Motor neuron (in vitro differentiated cells): Measurements from ENCODE around the gene SLC29A1. TPM values are rescaled to one million over a fixed set of nuclear protein-coding genes. Genes with fewer than 3 reads are reported as not detected.
"Not testable (repeated sequence)": the region's sequence is repeated elsewhere in the genome, so short reads cannot be mapped to it uniquely, and the experiment has no call there.

Experiments
- ATAC-seq, 8 experiments: fragments of 200-7000 bp; cut with Tn5 transposase; replicated peaks in 6 of 8; 2 replicates each; pipeline ENCODE4 v1.8.0; 2021; ENCODE audit warnings: mild to moderate bottlenecking in 8 of 8, moderate library complexity in 8 of 8
- H3K27ac ChIP-seq, 2 donors: fragments of 250-450 bp; sonication (Bioruptor Pico); 2 replicates each; pipeline ENCODE4 v1.9.0; 2021; ENCODE audit warnings: antibody characterized with exemption in 2 of 2, mild to moderate bottlenecking in 2 of 2, moderate library complexity in 1 of 2
- H3K4me1 ChIP-seq, 2 donors: fragments of 250-450 bp; sonication (Bioruptor Pico); replicated peaks in 1 of 2; 2 replicates each; pipeline ENCODE4 v1.6.1; 2021; ENCODE audit warnings: antibody characterized with exemption in 2 of 2, mild to moderate bottlenecking in 2 of 2, moderate library complexity in 1 of 2
- H3K4me3 ChIP-seq, 5 donors: fragments of 250-450 bp; sonication (Bioruptor Pico); 2 replicates each; pipeline ENCODE4 v1.9.0; 2021; ENCODE audit warnings: antibody characterized with exemption in 5 of 5, mild to moderate bottlenecking in 5 of 5, moderate library complexity in 4 of 5
- WGBS, 10 experiments: fragments of 450-650 bp; shearing (Covaris generic); methylation state at CpG; one replicate each; pipeline ENCODE4 v1.0.0; 2022; 5-methylcytosine and 5-hydroxymethylcytosine counted together
- in situ Hi-C, 9 experiments: fragments of 400-800 bp; cut with MboI; loops; one replicate each; pipeline ENCODE4 v1.15.0; 2021; ENCODE audit warnings: low sequenced_read_pairs in 9 of 9, low pct_unique_long_range_greater_than_20kb in 2 of 9; ENCODE audit not compliant: unreplicated experiment in 9 of 9
- total RNA-seq, 8 experiments: library from RNA; unstranded; fragments of 300-600 nt; gene quantifications; 2 replicates each; pipeline versions ENCODE4 v1.2.3 to v1.2.4, GENCODE V29; 2022

SLC29A1 gene
- 10 to 100 TPM in 7 of 8 experiments, 1 to 10 TPM in 1; 3.8 to 58.8 (median 24.4) TPM for total RNA-seq

DNA sequence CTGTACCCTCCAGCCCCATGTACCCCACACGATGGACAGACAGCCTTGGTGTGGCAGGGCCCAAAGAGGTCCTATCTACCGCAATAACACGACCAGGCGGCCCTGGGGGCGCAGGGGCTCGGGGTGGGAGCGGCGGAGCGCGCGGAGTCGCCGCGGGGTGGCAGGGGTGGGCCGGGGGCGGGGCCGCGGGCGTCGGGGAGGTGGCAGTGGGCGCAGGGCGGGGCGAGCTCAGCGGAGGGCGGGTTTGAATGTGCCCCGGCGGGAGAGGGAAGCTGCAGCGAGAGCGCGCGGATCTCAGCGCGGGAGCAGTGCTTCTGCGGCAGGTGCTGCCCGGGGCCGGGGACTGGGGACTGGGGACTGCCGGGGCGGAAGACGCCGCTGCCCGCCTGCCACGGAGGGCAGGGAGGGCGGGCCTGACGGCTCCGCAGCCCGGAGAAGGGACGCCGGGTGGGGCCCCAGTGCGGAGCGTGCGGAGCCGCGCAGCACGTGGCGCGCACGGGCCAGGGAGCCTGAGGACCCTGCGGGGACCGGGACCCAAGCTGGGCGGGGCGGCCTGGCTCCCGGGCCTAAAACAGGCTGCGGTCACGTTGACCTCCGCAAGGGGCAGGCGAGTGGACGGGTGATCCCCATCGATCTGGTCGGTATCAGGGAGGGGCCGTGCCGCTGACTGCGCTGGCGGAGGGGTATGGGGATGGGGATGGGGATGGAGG is at the start of gene SLC29A1:
SLC29A1 (plus strand) TSS at position 277 of the 710 bp plus-strand sequence. CDS start 3,719 bp downstream, outside the sequence.
- Histone ChIP-seq H3K4me3 (peak within 1 kb of the TSS; percentile 35 to 67 (median 39)), H3K27ac (peak within 1 kb of the TSS; percentile 21 to 71), H3K4me1 (peaks cover 62 to 72% of the 10 kb centered on the region in 2 donors)
- in situ Hi-C loops, result no loop called here
- ATAC-seq, result peak; percentile 30 to 65 (median 57)
- 0% methylated on average over 1 of the region's 73 CpGs; no CpG with 5 or more reads in 8 of the 10 experiments for WGBS, 10 experiments

DNA sequence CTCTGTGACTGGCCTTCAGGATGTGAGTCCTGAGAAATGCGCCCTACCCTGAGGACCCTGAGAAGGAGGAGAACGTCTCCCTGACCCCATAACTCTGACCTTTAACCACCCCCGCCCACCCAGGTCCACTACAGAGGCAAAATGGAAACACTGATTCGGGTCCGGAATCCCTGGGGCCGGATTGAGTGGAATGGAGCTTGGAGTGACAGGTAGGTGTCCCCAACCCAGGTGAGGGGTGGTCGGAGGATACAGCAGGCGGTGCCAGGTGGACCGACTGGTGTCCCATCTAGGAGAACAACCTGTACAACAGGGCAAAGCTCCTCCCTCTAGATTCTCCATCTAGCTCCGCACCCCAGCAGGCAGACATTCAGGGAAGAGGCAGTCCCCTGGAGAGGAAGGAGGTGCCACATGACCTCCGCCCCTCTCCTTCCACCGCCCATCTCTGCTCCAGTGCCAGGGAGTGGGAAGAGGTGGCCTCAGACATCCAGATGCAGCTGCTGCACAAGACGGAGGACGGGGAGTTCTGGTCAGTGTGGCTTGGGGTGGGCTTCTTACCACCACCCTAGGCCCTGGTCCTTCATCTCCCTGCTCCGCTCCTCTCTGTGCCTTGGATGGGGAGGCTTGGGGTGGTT is 47.1 kb upstream of the SLC29A1 start:
- WGBS, 10 experiments, result 33 to 100% (median 65%) methylated on average over 1 to 6 of the region's 15 CpGs; no CpG with 5 or more reads in 4 of the 10 experiments
- peak in 1 of 8 experiments; percentile 30 for ATAC-seq
- in situ Hi-C loops, result loop anchor here in 1 of 9 experiments (10.0 kb wide), 1 partner anchor 59 kb away; no protein-coding TSS in a partner anchor

DNA sequence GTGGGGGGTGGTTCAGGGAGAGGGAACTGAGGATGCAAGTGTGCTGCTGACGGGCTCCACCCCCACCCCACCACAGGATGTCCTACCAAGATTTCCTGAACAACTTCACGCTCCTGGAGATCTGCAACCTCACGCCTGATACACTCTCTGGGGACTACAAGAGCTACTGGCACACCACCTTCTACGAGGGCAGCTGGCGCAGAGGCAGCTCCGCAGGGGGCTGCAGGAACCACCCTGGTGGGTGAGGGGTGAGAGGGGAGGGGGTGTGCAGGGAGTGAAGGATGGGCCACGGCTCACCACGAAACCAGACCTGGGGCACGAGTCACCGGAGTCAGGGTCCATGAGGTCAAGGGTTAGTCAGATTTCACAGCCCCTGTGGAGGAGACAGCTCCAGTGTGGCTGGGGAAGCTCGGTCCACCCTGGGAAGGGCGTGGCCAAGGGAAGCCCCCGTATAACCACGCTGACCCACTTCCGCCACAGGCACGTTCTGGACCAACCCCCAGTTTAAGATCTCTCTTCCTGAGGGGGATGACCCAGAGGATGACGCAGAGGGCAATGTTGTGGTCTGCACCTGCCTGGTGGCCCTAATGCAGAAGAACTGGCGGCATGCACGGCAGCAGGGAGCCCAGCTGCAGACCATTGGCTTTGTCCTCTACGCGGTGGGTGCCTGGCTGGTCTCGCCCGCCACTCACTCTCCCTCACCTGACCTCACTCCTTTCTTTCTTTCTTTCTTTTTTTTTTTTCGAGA is 46.5 kb upstream of the SLC29A1 start:
- Histone ChIP-seq H3K4me3 (no peak overlapping the region), H3K27ac (no peak overlapping the region), H3K4me1 (no peaks in the 10 kb centered on the region)
- WGBS, 10 experiments, result 73 to 89% methylated on average over 6 to 10 of the region's 24 CpGs; no CpG with 5 or more reads in 8 of the 10 experiments
- in situ Hi-C loops, result loop anchor here in 1 of 9 experiments (10.0 kb wide), 1 partner anchor 58 kb away; no protein-coding TSS in a partner anchor
- ATAC-seq, result no peak

More for the DNA sequence above, 47.1 kb upstream of the SLC29A1 start:
- no peak overlapping the region for H3K4me3 ChIP-seq
- no peaks in the 10 kb centered on the region for H3K4me1 ChIP-seq
- H3K27ac ChIP-seq, result no peak overlapping the region

DNA sequence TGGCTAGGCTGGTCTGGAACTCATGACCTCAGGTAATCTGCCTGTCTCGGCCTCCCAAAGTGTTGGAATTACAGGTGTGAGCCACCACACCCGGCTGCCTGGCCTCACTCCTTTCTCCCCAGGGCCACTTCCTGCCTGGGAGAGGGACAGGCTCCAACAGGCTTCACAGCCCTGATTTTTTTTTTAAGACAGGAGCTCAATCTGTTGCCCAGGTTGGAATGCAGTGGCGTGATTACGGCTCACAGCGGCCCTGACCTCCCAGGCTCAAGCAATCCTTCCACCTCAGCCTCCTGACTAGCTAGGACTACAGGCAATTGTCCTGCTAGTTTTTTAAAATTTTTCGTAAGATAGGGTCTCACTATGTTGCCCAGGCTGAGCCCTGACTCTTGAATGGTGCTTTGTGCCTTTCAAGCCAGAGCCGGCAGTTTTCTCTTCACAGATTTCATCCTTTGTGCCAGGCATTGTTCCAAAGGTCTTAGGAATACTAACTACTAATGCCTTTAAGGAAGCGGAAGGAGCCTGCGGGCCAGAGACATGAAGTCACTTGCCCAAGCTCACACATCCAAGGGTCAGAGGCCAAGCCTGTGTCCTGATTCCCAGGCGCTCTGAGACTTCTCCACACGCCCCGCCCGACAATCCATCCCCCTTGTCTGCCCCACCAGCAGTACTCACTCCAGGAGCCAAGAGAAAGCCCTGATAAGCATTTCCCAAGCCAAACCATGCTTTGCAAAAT is 45.5 kb upstream of the SLC29A1 start:
- Histone ChIP-seq H3K4me1 (no peaks in the 10 kb centered on the region), H3K27ac (no peak overlapping the region), H3K4me3 (no peak overlapping the region)
- ATAC-seq, result no peak
- in situ Hi-C loops, result loop anchor here in 1 of 9 experiments (10.0 kb wide), 1 partner anchor 57 kb away; no protein-coding TSS in a partner anchor
- 11 to 96% (median 80%) methylated on average over 1 to 4 of the region's 13 CpGs; no CpG with 5 or more reads in 1 of the 10 experiments for WGBS, 10 experiments

DNA sequence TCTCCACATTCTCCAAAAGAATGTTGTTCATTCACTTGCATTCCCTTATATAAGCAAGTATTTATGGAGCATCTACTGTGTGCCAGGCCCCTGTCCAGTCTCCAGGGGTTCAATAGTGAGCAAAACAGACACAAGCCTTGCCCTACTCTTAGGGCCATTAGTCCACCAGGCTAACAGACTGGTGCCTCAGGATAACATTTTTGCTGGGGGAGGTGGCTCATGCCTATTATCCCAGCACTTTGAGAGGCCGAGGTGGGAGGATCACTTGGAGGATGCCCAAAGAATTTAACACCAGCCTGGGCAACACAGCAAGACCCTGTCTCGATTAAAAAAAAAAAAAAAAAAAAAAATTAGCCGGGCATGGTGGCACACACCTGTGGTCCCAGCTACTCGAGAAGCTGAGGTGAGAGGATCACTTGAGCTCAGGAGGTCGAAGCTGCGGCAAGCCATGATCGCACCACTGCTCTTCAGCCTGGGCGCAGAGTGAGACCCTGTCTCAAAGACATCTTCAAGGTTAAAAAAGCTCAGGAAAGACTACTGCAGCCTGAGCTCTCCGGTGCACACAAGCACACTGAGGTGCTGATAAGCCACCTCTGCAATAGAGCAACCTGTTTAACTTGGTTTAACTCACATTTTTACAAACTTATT is 44.8 kb upstream of the SLC29A1 start:
- WGBS, 10 experiments, result 60 to 100% (median 92%) methylated on average over 1 to 6 of the region's 9 CpGs; no CpG with 5 or more reads in 1 of the 10 experiments
- Histone ChIP-seq H3K27ac (no peak overlapping the region), H3K4me1 (no peaks in the 10 kb centered on the region), H3K4me3 (no peak overlapping the region)
- ATAC-seq, result no peak
- in situ Hi-C loops, result loop anchor here in 1 of 9 experiments (10.0 kb wide), 1 partner anchor 56 kb away; no protein-coding TSS in a partner anchor

DNA sequence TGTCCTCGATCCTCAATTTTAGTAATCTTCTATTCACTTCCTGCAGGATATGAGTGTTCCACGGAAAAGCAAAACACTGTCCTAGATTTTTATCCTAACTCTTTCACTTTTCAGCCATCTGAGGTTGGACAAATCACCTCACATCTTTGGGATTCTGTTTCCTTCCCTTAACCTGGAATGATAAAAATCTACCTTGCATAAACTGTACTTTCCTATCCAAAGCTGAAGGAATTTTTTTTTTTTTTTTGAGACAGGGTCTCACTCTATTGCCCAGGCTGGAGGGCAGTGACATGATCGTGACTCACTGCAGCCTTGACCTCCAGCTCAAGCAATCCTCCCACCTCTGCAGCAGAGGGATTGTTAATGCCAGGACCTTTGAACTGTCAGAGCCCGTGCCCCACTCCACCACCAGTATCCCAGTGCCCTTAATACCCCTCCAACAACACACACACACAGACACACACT is 44.3 kb upstream of the SLC29A1 start:
- 0 to 81% (median 64%) methylated on average over 1 to 3 of the region's 4 CpGs; no CpG with 5 or more reads in 1 of the 10 experiments for WGBS, 10 experiments
- Histone ChIP-seq H3K4me3 (no peak overlapping the region), H3K4me1 (no peaks in the 10 kb centered on the region), H3K27ac (no peak overlapping the region)
- in situ Hi-C loops, result loop anchor here in 1 of 9 experiments (10.0 kb wide), 1 partner anchor 56 kb away; no protein-coding TSS in a partner anchor
- no peak for ATAC-seq

DNA sequence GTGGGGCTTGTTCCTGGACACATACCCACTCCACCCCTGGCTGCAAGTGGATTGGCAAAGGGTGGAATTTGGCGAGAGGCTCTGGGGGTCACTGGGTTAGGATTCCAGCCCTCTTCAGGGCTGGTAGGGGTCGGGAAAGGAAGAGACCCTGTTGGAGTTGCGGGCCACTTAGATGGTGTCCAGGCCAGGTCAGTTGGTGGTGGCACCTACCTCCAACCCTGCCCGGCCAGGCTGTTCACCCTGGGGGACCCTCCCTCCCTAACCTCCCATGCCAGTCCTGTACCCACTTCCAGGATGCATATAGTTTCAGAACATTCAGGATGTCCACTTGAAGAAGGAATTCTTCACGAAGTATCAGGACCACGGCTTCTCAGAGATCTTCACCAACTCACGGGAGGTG is 43.7 kb upstream of the SLC29A1 start:
- no peak for ATAC-seq
- no peak overlapping the region for H3K4me3 ChIP-seq
- 85 to 100% (median 100%) methylated on average over 1 to 5 of the region's 7 CpGs; no CpG with 5 or more reads in 7 of the 10 experiments for WGBS, 10 experiments
- H3K27ac ChIP-seq, result no peak overlapping the region
- in situ Hi-C loops, result loop anchor here in 1 of 9 experiments (10.0 kb wide), 1 partner anchor 55 kb away; no protein-coding TSS in a partner anchor
- H3K4me1 ChIP-seq, result no peaks in the 10 kb centered on the region

DNA sequence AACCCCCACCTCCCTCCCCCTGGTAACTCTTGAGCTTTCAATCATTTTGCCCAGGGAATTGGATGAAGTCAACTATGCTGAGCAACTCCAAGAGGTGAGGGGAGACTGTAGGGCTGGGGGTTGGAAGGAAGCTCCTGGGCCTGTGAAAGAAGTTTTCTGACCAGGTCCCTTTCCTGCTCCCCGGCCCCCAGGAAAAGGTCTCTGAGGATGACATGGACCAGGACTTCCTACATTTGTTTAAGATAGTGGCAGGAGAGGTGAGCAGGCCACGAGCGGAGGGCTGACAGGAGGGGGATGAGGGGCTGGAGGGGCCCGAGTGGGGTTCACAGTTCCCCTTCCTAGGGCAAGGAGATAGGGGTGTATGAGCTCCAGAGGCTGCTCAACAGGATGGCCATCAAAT is 43.0 kb upstream of the SLC29A1 start:
- Histone ChIP-seq H3K4me3 (no peak overlapping the region), H3K4me1 (peaks cover 0 to 2% of the 10 kb centered on the region in 2 donors), H3K27ac (no peak overlapping the region)
- in situ Hi-C loops, result no loop called here
- no peak for ATAC-seq
- 90% methylated on average over 2 of the region's 4 CpGs; no CpG with 5 or more reads in 9 of the 10 experiments for WGBS, 10 experiments

DNA sequence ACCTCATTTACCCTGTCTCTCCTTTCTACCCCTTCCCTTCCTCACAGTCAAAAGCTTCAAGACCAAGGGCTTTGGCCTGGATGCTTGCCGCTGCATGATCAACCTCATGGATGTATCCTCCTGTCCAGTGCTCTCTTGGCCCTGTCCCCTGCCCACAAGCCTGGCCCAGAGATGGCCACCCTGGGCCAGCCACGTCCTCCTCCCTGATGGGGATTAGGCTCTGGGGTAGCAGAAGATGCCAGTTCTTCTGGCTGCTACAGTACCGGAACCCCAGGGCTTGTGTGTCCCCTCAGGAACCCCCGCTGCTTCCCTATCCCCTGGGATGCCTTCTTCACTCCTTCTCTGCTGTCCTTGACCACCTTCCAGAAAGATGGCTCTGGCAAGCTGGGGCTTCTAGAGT is 42.5 kb upstream of the SLC29A1 start:
- Histone ChIP-seq H3K27ac (no peak overlapping the region), H3K4me1 (peaks cover 4 to 7% of the 10 kb centered on the region in 2 donors), H3K4me3 (no peak overlapping the region)
- in situ Hi-C loops, result no loop called here
- WGBS, 10 experiments, result 56 to 80% methylated on average over 2 to 3 of the region's 4 CpGs; no CpG with 5 or more reads in 8 of the 10 experiments
- no peak for ATAC-seq

DNA sequence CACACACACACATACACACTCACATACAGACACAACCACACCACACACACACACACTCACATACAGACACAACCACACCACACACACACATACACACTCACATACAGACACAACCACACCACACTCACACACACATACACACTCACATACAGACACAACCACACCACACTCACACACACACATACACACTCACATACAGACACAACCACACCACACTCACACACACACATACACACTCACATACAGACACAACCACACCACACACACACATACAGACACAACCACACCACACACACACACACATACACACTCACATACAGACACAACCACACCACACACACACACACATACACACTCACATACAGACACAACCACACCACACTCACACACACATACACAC is 41.6 kb upstream of the SLC29A1 start:
- H3K4me3 ChIP-seq, H3K27ac ChIP-seq, ATAC-seq, in situ Hi-C loops: not testable (repeated sequence)
- H3K4me1 ChIP-seq, result peaks cover 11 to 12% of the 10 kb centered on the region in 2 donors

DNA sequence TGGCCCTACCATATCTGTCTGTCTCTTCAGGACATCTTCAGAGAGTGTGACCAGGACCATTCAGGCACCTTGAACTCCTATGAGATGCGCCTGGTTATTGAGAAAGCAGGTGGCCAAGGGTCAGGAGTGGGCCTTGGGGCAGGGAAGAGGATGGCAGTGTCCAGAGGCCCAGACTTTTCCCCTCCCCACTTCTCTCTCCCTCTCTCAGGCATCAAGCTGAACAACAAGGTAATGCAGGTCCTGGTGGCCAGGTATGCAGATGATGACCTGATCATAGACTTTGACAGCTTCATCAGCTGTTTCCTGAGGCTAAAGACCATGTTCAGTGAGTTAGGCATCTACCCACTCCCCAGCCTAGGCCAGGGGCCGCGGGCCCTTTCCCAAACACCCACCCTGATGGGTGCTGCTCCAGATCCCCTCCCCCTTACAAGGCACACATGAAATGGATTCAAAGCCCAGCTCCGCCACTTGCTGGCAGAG is 40.4 kb upstream of the SLC29A1 start:
- Histone ChIP-seq H3K27ac (no peak overlapping the region), H3K4me1 (peaks cover 11 to 12% of the 10 kb centered on the region in 2 donors), H3K4me3 (no peak overlapping the region)
- ATAC-seq, result no peak
- WGBS, 10 experiments, result 100% methylated on average over 1 to 2 of the region's 4 CpGs; no CpG with 5 or more reads in 7 of the 10 experiments
- in situ Hi-C loops, result no loop called here
